SK-N-SH (cell line): ENCODE measurements around the gene TKT. TPM values are rescaled to one million over a fixed set of nuclear protein-coding genes. Genes with fewer than 3 reads are reported as not detected.

Experiments
- CTCF ChIA-PET: fragments of 300-600, 350-600 bp; formaldehyde crosslinking; extraction: SDS; loops from one replicate; lab custom pipeline; 2021; lab: Yijun Ruan, JAX
- POLR2A ChIA-PET: fragments of 350-600 bp; sonication (Branson Sonifier 250); formaldehyde crosslinking; extraction: SDS; loops from one replicate; lab custom pipeline; 2020; ENCODE audit warnings: antibody characterized with exemption, inconsistent platforms; lab: Yijun Ruan, JAX
- DNase-seq: peaks from one replicate; pipeline ENCODE4 v3.0.0; 2012
- H2AFZ ChIP-seq: fragments of 200-600 bp; sonication (generic); 2 replicates; pipeline ENCODE4 v1.8.1; 2016; ENCODE audit warnings: antibody characterized with exemption, mild to moderate bottlenecking, low read depth
- H3F3A ChIP-seq: fragments of 200-600 bp; sonication (generic); replicated peaks from 2 replicates; pipeline ENCODE3; 2016; ENCODE audit warnings: antibody characterized with exemption, mild to moderate bottlenecking; ENCODE audit not compliant: insufficient read depth
- H3K27ac ChIP-seq, 2 experiments: fragments of 200-500 bp in 1 of 2; fragments of 200-600 bp in 1 of 2; sonication (Bioruptor generic) in 1 of 2; sonication (generic), shearing (Covaris generic) in 1 of 2; 2 replicates each; pipeline versions ENCODE4 v1.5.1 to v1.6.1; 2014 to 2016; ENCODE audit warnings: low read depth in 2 of 2, inconsistent platforms in 1 of 2, low read length in 1 of 2, mild to moderate bottlenecking in 1 of 2, mixed read lengths in 1 of 2
- H3K27me3 ChIP-seq: fragments of 200-600 bp; sonication (generic), shearing (Covaris generic); 2 replicates; pipeline ENCODE4 v1.6.1; 2016; ENCODE audit warnings: mixed run types; ENCODE audit not compliant: insufficient read depth
- H3K36me3 ChIP-seq, 2 experiments: fragments of 200-500 bp in 1 of 2; fragments of 200-600 bp in 1 of 2; sonication (Bioruptor generic) in 1 of 2; sonication (generic) in 1 of 2; replicated peaks in 1 of 2; 2 replicates each; pipeline versions ENCODE3 to v1.5.1; 2014 to 2016; ENCODE audit warnings: low read length in 1 of 2, mild to moderate bottlenecking in 1 of 2; ENCODE audit not compliant: insufficient read depth in 2 of 2, control insufficient read depth in 1 of 2
- H3K4me1 ChIP-seq, 2 experiments: fragments of 200-500 bp in 1 of 2; fragments of 200-600 bp in 1 of 2; sonication (Bioruptor generic) in 1 of 2; sonication (generic), shearing (Covaris generic) in 1 of 2; 2 replicates each; pipeline versions ENCODE4 v1.5.1 to v1.6.1; 2014 to 2016; ENCODE audit warnings: low read depth in 1 of 2, low read length in 1 of 2, mixed run types in 1 of 2; ENCODE audit not compliant: insufficient read depth in 2 of 2, control insufficient read depth in 1 of 2
- H3K4me2 ChIP-seq: fragments of 200-600 bp; sonication (generic), shearing (Covaris generic); 2 replicates; pipeline ENCODE4 v1.6.1; 2017; ENCODE audit warnings: mixed run types
- H3K4me3 ChIP-seq, 2 experiments: fragments of 200-500 bp in 1 of 2; fragments of 200-600 bp in 1 of 2; sonication (Bioruptor generic) in 1 of 2; sonication (generic), shearing (Covaris generic) in 1 of 2; 2 replicates each; pipeline versions ENCODE4 v1.5.1 to v1.8.1; 2014 to 2016; ENCODE audit warnings: low read depth in 2 of 2, inconsistent platforms in 1 of 2, low read length in 1 of 2, mild to moderate bottlenecking in 1 of 2, mixed read lengths in 1 of 2, moderate library complexity in 1 of 2
- H3K79me2 ChIP-seq: fragments of 200-600 bp; sonication (generic); 2 replicates; pipeline ENCODE4 v1.8.1; 2017; ENCODE audit warnings: mild to moderate bottlenecking; ENCODE audit not compliant: insufficient read depth
- H3K9ac ChIP-seq: fragments of 200-600 bp; sonication (generic); 2 replicates; pipeline ENCODE4 v1.6.1; 2017; ENCODE audit warnings: mixed run types
- H3K9me2 ChIP-seq: fragments of 200-600 bp; sonication (generic); 2 replicates; pipeline ENCODE4 v1.6.1; 2017; ENCODE audit warnings: mixed run types
- H3K9me3 ChIP-seq: fragments of 200-600 bp; sonication (generic); 2 replicates; pipeline ENCODE4 v1.6.1; 2017; ENCODE audit warnings: mixed run types, mild to moderate bottlenecking, moderate library complexity
- H4K20me1 ChIP-seq: fragments of 200-600 bp; sonication (generic); 2 replicates; pipeline ENCODE4 v1.6.1; 2017; ENCODE audit warnings: mild to moderate bottlenecking, mixed run types; ENCODE audit not compliant: insufficient read depth
- ELF1 ChIP-seq: IDR thresholded peaks from 2 replicates; pipeline ENCODE4 v1.4.0; 2012
- EP300 ChIP-seq, 2 experiments: IDR thresholded peaks; 2 replicates each; pipeline versions ENCODE4 v1.4.0 to v1.6.1; 2012; ENCODE audit warnings: borderline replicate concordance in 1 of 2, low read depth in 1 of 2, low read length in 1 of 2
- GATA2 ChIP-seq: sonication (generic); formaldehyde crosslinking; IDR thresholded peaks from 2 replicates; pipeline ENCODE4 v1.5.0; 2020; ENCODE audit warnings: mild to moderate bottlenecking, missing genetic modification reagents
- POLR2AphosphoS5 ChIP-seq: IDR thresholded peaks from 2 replicates; pipeline ENCODE4 v1.6.1; 2012; ENCODE audit warnings: low read depth, low read length
- RCOR1 ChIP-seq: fragments of 150-350 bp; IDR thresholded peaks from 2 replicates; pipeline ENCODE4 v1.6.1; 2017; ENCODE audit warnings: antibody characterized with exemption, low read length
- SIN3A ChIP-seq: IDR thresholded peaks from 2 replicates; pipeline ENCODE4 v1.6.1; 2012; ENCODE audit warnings: low read depth, mild to moderate bottlenecking, low read length, moderate library complexity, borderline replicate concordance
- SMC3 ChIP-seq: IDR thresholded peaks from 2 replicates; pipeline ENCODE4 v1.6.1; 2012; ENCODE audit warnings: low read depth, low read length, improper control_type of control experiment
- TCF12 ChIP-seq: IDR thresholded peaks from 2 replicates; pipeline ENCODE4 v1.4.0; 2012
- TEAD4 ChIP-seq: IDR thresholded peaks from 2 replicates; pipeline ENCODE4 v1.4.0; 2012; ENCODE audit warnings: mild to moderate bottlenecking, borderline replicate concordance; ENCODE audit not compliant: insufficient read depth
- YY1 ChIP-seq: IDR thresholded peaks from 2 replicates; pipeline ENCODE4 v1.4.0; 2012; ENCODE audit warnings: low read depth, mild to moderate bottlenecking
- WGBS: methylation state at CpG from one replicate; pipeline ENCODE4 v1.1.6; 2017; ENCODE audit warnings: low lambda C conversion rate; 5-methylcytosine and 5-hydroxymethylcytosine counted together
- polyA plus RNA-seq, 3 experiments: library from polyadenylated mRNA; depleted of rRNA; stranded (reverse); fragments of >200 nt; gene quantifications; 2 replicates each; pipeline ENCODE4 v1.2.3, GENCODE V29; 2012
- TF ChIP-seq, protein P1 (sequence below): IDR thresholded peaks from 2 replicates; pipeline ENCODE4 v1.4.0; 2012; ENCODE audit warnings: low read depth
- TF ChIP-seq, protein P2 (sequence below): fragments of 150-350 bp; IDR thresholded peaks from 2 replicates; pipeline ENCODE4 v1.6.1; 2017; ENCODE audit warnings: antibody characterized with exemption, low read length, low read depth, borderline replicate concordance
- TF ChIP-seq, protein P3 (sequence below): IDR thresholded peaks from 2 replicates; pipeline ENCODE4; 2012
- TF ChIP-seq, protein P4 (sequence below): fragments of 150-350 bp; IDR thresholded peaks from 2 replicates; pipeline ENCODE4 v1.6.1; 2016; ENCODE audit warnings: mild to moderate bottlenecking, low read depth, low read length

TKT gene
- polyA plus RNA-seq, 1 of the 3 experiments (the other 2 are of a cell fraction), result 144 TPM

DNA sequence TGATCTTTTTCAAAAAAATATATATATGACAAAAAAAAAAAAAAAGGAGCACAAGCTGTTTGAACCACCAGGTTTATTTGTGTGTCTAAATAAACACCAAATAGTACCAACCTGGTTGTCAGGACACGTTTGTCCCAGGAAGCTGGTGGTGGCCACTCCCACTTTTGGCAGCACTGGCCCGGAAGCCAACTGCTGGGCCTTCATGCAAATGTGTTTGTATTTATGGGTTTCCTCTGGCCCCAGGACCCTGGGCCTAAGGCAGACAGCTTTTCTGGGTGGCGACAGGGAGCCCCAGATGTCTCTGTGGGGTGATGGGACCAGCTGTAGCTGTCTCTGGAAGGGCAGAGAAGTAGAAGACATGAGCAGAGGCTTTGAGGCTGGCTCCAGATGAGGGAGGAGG, 63.2 kb downstream of the TKT start:
- H3K36me3 ChIP-seq, result no peaks in the 10 kb centered on the region
- no peaks in the 10 kb centered on the region for H3F3A ChIP-seq
- H3K4me2 ChIP-seq, result no peak overlapping the region
- TF ChIP-seq, protein P1, sequence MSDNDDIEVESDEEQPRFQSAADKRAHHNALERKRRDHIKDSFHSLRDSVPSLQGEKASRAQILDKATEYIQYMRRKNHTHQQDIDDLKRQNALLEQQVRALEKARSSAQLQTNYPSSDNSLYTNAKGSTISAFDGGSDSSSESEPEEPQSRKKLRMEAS, result no peak
- no peak for TF ChIP-seq TEAD4
- no peak for TF ChIP-seq EP300 (IDR thresholded peaks at IDR 0.05; ENCODE audit: borderline replicate concordance in 1 of 2, low read depth in 1 of 2, low read length in 1 of 2)
- H3K4me1 ChIP-seq, result peaks cover 0 to 9% of the 10 kb centered on the region in 2 experiments; a peak in 1 of 4 replicates
- no peak overlapping the region for H3K27ac ChIP-seq
- no peak overlapping the region for H3K4me3 ChIP-seq
- POLR2A ChIA-PET, result no interaction called here
- no peaks in the 10 kb centered on the region for H3K9me3 ChIP-seq
- peak; percentile 11 for DNase-seq
- no peak overlapping the region for H2AFZ ChIP-seq
- H3K9ac ChIP-seq, result no peak overlapping the region
- H3K9me2 ChIP-seq, result no peaks in the 10 kb centered on the region
- 79% methylated on average over 3 of the region's 3 CpGs for WGBS
- CTCF ChIA-PET, result interaction anchor here (1.0 to 5.2 kb wide), 5 partner anchors 27 to 78 kb away, joined by 3 to 25 read pairs (median 3); no protein-coding TSS in a partner anchor
- H3K27me3 ChIP-seq, result no peaks in the 10 kb centered on the region
- H4K20me1 ChIP-seq, result no peaks in the 10 kb centered on the region
- no peaks in the 10 kb centered on the region for H3K79me2 ChIP-seq

DNA sequence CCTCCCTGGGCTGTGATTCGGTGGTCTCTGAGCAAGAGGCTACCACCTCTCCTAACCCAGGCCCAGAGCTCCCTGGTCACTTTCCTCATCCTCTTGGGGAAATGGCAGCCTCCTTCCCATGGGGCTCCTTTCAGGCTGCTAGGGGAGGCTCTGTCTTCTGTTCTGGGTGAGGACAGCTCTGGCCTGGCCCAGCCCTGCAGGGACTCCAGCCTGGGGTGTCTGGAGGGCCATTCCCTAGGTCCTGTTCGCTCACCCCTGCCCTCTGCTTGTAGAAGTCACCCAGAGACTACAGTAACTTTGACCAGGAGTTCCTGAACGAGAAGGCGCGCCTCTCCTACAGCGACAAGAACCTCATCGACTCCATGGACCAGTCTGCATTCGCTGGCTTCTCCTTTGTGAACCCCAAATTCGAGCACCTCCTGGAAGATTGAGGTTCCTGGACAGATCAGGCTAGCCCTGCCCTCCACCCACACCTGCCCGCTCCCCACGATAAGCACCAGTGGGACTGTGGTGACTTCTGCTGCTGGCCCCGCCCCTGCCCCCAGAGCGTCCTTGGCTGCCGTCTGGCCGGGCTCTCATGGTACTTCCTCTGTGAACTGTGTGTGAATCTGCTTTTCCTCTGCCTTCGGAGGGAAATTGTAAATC, 63.9 kb downstream of the TKT start:
- no peak overlapping the region for H3K27ac ChIP-seq
- ChIA-PET POLR2A (no interaction called here), CTCF (interaction anchor here (0.7 to 5.2 kb wide), 6 partner anchors 28 to 78 kb away, joined by 3 to 25 read pairs (median 5); no protein-coding TSS in a partner anchor)
- H3K4me1 ChIP-seq, result peaks cover 0 to 9% of the 10 kb centered on the region in 2 experiments; a peak in 1 of 4 replicates
- no peaks in the 10 kb centered on the region for H3F3A ChIP-seq
- 94% methylated on average over 16 of the region's 16 CpGs for WGBS
- H3K4me3 ChIP-seq, result no peak overlapping the region
- H3K9me3 ChIP-seq, result no peaks in the 10 kb centered on the region
- no peak overlapping the region for H3K4me2 ChIP-seq
- TF ChIP-seq YY1, result no peak
- TF ChIP-seq GATA2 (CRISPR knock-in tag), result no peak
- no peak for TF ChIP-seq POLR2AphosphoS5
- no peak for TF ChIP-seq RCOR1
- TF ChIP-seq, protein P1, result no peak
- H4K20me1 ChIP-seq, result no peaks in the 10 kb centered on the region
- H3K9me2 ChIP-seq, result no peaks in the 10 kb centered on the region
- no peaks in the 10 kb centered on the region for H3K27me3 ChIP-seq
- DNase-seq, result peak; percentile 8
- no peak overlapping the region for H2AFZ ChIP-seq
- H3K36me3 ChIP-seq, result no peaks in the 10 kb centered on the region
- no peaks in the 10 kb centered on the region for H3K79me2 ChIP-seq
- no peak overlapping the region for H3K9ac ChIP-seq

DNA sequence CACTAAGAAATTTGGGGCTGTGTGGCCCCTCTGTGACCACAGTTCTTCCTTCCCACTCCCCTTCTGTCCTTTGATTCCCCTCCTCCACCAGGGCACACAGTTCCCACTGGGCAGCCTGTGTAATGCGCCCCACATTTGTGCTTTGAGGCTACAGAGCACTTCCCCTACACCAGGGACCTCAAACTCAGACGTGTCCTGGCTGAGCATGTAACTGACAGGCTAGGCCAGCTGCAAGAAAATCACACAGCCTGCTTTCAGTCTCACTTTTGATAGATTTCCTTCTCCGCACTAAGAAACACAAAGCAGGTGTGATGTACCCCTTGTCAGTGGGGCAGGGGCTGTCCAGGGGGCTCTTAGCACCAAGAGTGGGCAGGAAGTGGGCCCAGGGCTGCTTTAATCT, 65.2 kb downstream of the TKT start:
- Histone ChIP-seq H3K36me3 (no peaks in the 10 kb centered on the region), H3K27ac (no peak overlapping the region), H3K4me3 (no peak overlapping the region), H3K9me3 (no peaks in the 10 kb centered on the region), H3K9ac (no peak overlapping the region), H2AFZ (no peak overlapping the region), H4K20me1 (no peaks in the 10 kb centered on the region), H3F3A (no peaks in the 10 kb centered on the region), H3K4me1 (peaks cover 0 to 7% of the 10 kb centered on the region in 2 experiments; a peak in 1 of 4 replicates), H3K4me2 (no peak overlapping the region), H3K27me3 (no peaks in the 10 kb centered on the region), H3K79me2 (no peaks in the 10 kb centered on the region), H3K9me2 (no peaks in the 10 kb centered on the region)
- POLR2A ChIA-PET, result no interaction called here
- CTCF ChIA-PET, result interaction anchor here (0.6 to 5.2 kb wide), 3 partner anchors 18 to 76 kb away, joined by 3 to 25 read pairs (median 7); no protein-coding TSS in a partner anchor
- TF ChIP-seq, protein P2, sequence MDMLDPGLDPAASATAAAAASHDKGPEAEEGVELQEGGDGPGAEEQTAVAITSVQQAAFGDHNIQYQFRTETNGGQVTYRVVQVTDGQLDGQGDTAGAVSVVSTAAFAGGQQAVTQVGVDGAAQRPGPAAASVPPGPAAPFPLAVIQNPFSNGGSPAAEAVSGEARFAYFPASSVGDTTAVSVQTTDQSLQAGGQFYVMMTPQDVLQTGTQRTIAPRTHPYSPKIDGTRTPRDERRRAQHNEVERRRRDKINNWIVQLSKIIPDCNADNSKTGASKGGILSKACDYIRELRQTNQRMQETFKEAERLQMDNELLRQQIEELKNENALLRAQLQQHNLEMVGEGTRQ, result no peak
- TF ChIP-seq SIN3A (no peak), ELF1 (no peak), TCF12 (no peak), EP300 (IDR thresholded peaks at IDR 0.05; ENCODE audit: borderline replicate concordance in 1 of 2, low read depth in 1 of 2, low read length in 1 of 2) (no peak), RCOR1 (no peak), SMC3 (no peak), GATA2 (CRISPR knock-in tag) (no peak)
- TF ChIP-seq, protein P3, sequence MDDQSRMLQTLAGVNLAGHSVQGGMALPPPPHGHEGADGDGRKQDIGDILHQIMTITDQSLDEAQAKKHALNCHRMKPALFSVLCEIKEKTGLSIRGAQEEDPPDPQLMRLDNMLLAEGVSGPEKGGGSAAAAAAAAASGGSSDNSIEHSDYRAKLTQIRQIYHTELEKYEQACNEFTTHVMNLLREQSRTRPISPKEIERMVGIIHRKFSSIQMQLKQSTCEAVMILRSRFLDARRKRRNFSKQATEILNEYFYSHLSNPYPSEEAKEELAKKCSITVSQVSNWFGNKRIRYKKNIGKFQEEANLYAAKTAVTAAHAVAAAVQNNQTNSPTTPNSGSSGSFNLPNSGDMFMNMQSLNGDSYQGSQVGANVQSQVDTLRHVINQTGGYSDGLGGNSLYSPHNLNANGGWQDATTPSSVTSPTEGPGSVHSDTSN, result no peak
- TF ChIP-seq, protein P4, sequence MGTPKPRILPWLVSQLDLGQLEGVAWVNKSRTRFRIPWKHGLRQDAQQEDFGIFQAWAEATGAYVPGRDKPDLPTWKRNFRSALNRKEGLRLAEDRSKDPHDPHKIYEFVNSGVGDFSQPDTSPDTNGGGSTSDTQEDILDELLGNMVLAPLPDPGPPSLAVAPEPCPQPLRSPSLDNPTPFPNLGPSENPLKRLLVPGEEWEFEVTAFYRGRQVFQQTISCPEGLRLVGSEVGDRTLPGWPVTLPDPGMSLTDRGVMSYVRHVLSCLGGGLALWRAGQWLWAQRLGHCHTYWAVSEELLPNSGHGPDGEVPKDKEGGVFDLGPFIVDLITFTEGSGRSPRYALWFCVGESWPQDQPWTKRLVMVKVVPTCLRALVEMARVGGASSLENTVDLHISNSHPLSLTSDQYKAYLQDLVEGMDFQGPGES, result no peak
- no peak for DNase-seq
- 96% methylated on average over 3 of the region's 3 CpGs for WGBS
